Endothelial cell of umbilical vein (primary cell): ENCODE measurements around the gene KHDC3L.

ENCODE experiments used
- EZH2 ChIP-seq: IDR thresholded peaks from 2 replicates; pipeline ENCODE4 v1.6.1; 2012; ENCODE audit warnings: borderline replicate concordance, low read depth, mild to moderate bottlenecking, moderate library complexity, low read length, inconsistent platforms; ENCODE audit not compliant: severe bottlenecking
- FOS ChIP-seq: IDR thresholded peaks from 2 replicates; pipeline ENCODE4 v1.6.1; 2011; ENCODE audit warnings: mild to moderate bottlenecking, low read length, moderate library complexity, borderline replicate concordance; ENCODE audit not compliant: insufficient read depth
- POLR2A ChIP-seq: IDR thresholded peaks from 2 replicates; pipeline ENCODE4 v1.6.1; 2012; ENCODE audit warnings: low read depth, mild to moderate bottlenecking, control low read depth, low read length
- POLR2AphosphoS5 ChIP-seq: IDR thresholded peaks from 2 replicates; pipeline ENCODE4 v1.6.1; 2012; ENCODE audit warnings: low read depth, mild to moderate bottlenecking, control low read depth, low read length, moderate library complexity; ENCODE audit not compliant: insufficient read depth
- TF ChIP-seq, protein P1 (sequence below), 2 donors: IDR thresholded peaks; 1 replicate in 1 of 2; 2 replicates in 1 of 2; pipeline ENCODE4 v1.5.1; 2011; ENCODE audit warnings: low read length in 2 of 2, mild to moderate bottlenecking in 2 of 2, moderate library complexity in 2 of 2, control low read depth in 1 of 2, inconsistent platforms in 1 of 2, low read depth in 1 of 2; ENCODE audit not compliant: insufficient read depth in 1 of 2; ENCODE audit errors: extremely low read depth in 1 of 2

DNA sequence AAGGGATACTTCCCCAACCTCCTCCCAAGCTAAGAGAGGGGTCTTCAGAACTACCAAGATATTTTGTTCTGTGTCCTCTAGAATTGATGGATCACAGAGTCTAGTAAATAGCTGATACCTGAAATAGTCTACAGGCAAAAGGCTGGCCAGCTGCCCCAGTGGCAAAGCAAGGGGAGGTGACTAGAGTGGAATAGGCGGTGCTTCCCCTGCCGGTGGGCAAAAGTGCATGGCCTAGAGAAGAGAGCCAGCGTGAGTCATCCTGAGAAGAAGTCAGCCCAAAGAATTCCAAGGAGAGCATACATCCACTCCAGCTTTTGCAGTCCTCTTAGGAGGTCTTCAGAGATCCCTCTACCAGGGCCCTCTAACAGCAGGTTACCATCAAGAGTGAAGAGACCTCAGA, 23.1 kb upstream of the KHDC3L start:
- TF ChIP-seq, protein P1, sequence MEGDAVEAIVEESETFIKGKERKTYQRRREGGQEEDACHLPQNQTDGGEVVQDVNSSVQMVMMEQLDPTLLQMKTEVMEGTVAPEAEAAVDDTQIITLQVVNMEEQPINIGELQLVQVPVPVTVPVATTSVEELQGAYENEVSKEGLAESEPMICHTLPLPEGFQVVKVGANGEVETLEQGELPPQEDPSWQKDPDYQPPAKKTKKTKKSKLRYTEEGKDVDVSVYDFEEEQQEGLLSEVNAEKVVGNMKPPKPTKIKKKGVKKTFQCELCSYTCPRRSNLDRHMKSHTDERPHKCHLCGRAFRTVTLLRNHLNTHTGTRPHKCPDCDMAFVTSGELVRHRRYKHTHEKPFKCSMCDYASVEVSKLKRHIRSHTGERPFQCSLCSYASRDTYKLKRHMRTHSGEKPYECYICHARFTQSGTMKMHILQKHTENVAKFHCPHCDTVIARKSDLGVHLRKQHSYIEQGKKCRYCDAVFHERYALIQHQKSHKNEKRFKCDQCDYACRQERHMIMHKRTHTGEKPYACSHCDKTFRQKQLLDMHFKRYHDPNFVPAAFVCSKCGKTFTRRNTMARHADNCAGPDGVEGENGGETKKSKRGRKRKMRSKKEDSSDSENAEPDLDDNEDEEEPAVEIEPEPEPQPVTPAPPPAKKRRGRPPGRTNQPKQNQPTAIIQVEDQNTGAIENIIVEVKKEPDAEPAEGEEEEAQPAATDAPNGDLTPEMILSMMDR (IDR thresholded peaks at IDR 0.05; ENCODE audit: extremely low read depth in 1 of 2, insufficient read depth in 1 of 2, low read depth in 1 of 2, low read length in 2 of 2) = no peak
- no peak for TF ChIP-seq POLR2A
- no peak for TF ChIP-seq POLR2AphosphoS5
- TF ChIP-seq EZH2 = no peak
- no peak for TF ChIP-seq FOS
